Measurements from ENCODE around the gene PNN.
"Not testable (repeated sequence)": the region's sequence is repeated elsewhere in the genome, so short reads cannot be mapped to it uniquely, and the experiment has no call there.

The PNN gene

DNA sequence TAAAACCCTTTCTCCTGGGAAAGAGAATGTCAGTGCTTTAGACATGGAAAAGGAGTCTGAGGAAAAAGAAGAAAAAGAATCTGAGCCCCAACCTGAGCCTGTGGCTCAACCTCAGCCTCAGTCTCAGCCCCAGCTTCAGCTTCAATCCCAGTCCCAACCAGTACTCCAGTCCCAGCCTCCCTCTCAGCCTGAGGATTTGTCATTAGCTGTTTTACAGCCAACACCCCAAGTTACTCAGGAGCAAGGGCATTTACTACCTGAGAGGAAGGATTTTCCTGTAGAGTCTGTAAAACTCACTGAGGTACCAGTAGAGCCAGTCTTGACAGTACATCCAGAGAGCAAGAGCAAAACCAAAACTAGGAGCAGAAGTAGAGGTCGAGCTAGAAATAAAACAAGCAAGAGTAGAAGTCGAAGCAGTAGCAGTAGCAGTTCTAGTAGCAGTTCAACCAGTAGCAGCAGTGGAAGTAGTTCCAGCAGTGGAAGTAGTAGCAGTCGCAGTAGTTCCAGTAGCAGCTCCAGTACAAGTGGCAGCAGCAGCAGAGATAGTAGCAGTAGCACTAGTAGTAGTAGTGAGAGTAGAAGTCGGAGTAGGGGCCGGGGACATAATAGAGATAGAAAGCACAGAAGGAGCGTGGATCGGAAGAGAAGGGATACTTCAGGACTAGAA is 6.1 kb downstream of the PNN start:
- no peak for DNase-seq (ENCODE audit: low read depth)

DNA sequence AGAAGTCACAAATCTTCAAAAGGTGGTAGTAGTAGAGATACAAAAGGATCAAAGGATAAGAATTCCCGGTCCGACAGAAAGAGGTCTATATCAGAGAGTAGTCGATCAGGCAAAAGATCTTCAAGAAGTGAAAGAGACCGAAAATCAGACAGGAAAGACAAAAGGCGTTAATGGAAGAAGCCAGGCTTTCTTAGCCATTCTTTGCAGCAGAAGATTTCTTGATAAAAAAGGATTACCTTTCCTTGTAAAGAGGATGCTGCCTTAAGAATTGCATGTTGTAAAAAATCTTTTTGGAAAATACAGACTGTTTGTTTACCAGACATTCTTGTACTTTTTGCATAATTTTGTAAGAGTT is 6.6 kb downstream of the PNN start:
- DNase-seq (ENCODE audit: low read depth): no peak

DNA sequence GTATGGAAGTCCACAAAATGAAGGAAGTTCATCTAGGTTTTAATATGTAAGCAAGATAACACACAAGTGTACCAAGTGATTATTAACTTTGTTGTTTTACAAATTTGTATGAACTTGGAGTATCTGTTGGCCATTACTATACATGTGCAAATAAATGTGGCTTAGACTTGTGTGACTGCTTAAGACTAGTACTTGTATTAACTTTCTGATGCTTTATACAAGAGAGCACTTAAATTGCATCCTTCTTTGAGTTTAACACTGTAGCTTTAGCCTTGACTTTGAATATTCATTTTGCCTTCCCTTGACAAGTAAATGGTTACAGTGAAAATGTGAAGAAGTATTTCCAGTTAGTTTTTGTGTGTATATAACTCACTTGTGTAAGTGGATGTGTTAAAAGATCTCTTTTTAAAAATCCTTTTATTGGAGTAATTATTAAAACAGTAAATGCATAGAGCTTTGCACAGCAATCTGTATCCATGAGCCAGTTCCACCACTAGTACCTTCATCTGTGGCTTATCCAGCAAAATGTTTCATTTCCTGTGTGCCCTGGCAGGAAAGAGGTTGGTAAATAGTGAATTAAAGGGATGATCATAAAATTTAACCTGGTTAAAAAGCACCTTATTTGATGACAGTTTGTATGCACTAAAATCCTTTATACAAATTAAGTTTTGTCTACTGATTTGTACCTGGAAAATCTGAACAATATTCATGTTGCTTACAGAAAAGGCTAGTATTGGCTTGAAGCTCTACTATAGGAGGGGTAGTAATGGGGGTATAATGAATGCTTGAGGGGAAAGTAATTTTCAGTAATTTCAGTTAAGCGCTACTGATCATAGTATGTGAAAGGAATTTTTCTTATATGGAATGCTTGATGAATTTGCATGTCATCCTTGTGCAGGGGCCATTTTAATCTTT is 8.0 kb downstream of the PNN start:
- DNase-seq (ENCODE audit: low read depth): no peak

DNA sequence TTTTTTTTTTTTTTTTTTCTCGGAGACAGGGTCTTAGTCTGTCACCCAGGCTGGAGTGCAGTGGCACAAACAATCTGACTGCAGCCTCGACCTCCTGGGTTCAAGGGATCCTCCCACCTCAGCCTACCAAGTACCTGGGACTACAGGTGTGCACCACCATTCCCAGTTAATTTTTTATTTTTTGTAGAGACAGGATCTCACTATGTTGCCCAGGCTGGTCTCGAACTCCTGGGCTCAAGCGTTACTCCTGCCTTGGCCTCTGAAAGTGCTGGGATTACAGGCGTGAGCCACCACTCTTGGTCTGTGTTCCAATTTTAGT is 8.6 kb downstream of the PNN start:
- not testable (repeated sequence) for DNase-seq (ENCODE audit: low read depth)

DNA sequence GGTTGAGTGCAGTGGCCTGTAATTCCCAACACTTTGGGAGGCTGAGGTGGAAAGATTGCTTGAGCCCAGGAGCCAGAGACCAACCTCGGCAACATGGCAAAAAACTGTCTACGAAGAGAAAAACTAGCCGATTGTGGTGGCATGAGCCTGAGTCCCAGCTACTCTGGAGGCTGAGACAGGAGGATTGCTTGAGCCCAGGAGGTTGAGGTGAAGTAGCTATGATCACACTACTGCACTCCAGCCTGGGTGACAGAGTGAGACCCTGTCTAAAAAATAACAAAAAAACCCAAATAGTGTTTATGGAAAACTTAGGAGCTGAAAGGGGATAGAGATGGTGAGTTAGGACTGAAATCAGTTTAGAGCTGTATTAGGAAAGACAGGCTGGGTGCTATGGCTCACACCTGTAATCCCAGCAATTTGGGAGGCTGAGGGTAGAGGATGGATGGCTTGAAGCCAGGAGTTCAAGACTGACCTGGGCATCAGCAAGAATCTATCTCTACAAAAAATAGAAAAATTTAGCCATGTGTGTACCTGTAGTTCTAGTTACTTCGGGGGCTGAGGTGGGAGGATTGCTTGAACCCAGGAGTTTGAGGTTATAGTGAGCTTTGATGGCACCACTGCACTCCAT is 9.7 kb downstream of the PNN start:
- no peak for DNase-seq (ENCODE audit: low read depth)

DNA sequence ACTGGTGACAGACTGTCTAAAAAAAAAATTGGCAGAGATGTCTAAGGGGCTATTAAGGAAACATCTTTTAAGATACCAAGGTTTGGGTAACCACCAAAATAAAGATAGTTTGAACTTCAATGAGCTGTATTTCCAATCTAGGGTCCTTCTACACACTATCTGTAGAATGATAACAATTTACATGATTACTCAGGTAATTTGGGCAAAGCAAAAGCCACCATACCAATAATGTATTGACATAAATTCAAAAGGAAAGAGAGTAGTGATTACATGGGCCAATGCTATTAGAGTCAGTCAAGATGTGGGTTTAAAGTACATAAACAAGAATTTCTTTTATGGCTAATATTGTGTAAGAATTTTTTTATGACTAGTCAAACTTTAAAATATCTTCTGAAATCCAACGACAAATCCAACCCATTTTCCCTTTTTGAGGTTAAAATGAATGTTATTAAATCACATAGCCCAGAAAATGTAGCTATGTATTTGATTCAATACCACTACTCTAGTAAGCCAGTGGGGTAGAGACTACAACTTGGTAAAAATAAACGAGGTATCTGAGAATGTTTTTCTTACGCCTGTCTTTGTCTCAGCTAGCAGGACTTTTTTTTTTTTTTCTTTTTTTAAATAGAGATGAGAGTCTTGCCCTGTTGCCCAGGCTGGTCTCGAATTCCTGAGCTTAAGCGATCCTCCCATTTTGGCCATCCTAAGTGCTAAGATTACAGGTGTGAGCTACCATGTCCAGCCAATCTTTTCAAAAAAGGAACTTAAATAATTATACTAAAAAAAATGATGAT is 10.4 kb downstream of the PNN start:
- no peak for DNase-seq (ENCODE audit: low read depth)

DNA sequence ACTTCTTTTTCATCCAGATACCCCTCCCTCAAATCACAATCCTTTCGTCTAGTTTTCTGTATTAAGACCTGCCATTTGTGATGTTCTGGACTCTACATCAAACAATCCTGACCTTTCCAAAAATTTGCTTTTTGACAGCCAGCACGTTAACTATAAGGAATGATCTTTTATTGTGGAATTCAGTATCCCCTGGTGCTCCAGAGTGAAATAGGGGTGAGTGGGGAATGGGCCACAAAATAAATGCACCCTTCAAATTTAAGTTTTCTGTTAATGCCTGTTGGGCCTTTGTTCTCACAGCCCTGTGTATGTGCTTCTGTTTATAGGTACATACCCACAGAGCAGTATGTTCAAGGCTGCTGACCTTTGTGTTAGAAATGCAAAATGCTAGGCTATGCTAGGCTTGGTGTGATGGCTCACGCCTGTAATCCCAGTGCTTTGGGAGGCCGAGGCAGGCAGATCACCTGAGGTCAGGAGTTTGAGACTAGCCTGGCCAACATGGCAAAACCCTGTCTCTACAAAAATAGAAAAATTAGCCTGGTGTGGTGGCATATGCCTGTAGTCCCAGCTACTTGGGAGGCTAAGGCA is 12.0 kb downstream of the PNN start:
- no peak for DNase-seq (ENCODE audit: low read depth)

DNA sequence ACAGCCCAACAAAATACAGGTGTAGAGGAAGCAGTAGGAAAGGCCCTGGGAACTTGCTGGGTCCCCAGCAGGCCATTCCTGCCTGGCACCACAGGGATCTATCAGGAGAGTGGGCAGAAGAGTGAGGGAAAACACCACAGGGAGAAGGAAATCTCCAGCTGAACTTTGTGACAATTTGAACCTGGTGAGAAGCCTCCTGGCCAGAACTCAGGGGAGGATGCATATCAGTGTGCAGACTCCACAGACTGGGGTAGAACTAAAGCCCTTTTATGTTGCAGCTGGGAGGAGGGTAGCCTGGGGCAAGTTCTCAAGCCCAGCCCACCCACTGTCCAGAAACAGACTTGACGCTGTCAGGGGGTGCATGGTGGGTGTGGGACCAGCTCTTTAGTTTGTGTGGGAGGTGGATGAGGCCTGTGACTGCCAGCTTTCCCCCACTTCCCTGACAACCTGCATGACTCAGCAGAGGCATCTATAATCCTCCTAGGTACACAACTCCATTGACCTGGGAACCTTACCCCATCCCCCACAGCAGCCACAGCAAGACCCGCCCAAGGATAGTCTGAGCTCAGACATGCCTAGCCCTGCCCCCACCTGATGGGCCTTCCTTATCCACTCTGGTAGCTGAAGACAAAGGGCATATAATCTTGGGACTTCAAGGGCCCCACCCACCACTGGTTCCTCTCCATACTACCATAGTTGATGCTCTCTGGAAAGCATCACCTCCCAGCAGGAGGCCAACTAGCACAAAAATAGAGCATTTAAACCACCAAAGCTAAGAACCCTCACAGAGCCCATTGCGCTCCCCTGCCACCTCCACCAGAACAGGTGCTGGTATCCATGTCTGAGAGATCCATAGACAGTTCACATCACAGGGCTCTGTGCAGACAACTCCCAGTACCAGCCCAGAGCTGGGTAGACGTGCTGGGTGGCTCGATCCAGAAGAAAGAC is 28.9 kb downstream of the PNN start:
- no peak for DNase-seq (ENCODE audit: low read depth)

DNA sequence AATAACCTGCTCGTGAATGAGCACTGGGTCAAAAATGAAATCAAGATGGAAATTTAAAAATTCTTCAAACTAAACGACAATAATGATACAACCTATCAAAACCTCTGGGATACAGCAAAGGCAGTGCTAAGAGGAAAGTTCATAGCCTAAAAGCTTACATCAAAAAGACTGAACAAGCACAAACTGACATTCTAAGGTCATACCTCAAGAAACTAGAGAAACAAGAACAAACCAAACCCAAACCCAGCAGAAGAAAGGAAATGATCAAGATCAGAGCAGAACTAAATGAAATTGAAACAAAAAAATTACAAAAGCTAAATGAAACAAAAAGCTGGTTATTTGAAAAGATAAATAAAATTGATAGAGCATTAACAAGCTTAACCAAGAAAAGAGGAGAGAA is 32.4 kb downstream of the PNN start:
- DNase-seq (ENCODE audit: low read depth): not testable (repeated sequence)

DNA sequence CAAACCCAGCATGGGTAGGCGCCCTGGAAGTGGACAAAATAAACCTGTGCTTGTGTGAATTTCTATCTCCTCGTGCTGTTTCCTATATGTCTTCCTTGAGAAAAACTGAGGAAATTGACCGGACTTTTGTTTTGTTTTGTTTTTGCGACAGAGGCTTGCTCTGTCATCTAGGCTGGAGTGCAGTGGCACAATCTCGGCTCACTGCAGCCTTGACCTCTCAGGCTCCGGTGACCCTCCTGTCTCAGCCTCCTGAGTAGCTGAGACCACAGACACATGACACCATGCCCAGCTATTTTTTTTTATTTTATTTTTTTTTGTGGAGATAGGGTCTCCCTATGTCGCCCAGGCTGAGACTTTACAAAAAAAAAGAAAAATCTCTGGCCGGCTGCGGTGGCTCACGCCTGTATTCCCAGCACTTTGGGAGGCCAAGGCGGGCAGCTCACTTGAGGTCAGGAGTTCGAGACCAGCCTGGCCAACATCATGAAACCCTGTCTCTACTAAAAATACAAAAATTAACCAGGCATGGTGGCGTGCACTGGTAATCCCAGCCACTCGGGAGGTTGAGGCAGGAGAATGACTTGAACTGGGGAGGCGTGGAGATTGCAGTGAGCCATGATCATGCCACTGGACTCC is 36.2 kb downstream of the PNN start:
- DNase-seq (ENCODE audit: low read depth): no peak

DNA sequence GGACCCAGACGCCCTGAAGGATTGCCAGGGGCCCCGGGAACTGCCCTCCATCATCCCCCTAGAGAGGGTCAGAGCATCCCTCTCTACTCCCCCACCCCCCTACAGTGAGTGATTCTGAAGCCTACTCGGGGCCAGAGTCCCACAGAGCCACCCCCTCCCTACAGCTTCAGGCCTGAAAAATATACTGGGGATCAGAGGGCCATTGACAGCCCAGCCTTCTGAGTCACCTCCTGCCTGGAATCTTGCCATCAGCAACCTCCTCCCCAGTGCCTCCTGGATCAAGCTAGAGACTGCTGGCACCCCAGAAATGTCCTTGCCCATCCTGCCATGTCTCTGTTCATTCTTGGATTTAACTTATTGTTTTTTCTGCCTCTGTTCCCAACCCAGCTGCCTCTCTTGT is 37.0 kb downstream of the PNN start:
- no peak for DNase-seq (ENCODE audit: low read depth)

DNA sequence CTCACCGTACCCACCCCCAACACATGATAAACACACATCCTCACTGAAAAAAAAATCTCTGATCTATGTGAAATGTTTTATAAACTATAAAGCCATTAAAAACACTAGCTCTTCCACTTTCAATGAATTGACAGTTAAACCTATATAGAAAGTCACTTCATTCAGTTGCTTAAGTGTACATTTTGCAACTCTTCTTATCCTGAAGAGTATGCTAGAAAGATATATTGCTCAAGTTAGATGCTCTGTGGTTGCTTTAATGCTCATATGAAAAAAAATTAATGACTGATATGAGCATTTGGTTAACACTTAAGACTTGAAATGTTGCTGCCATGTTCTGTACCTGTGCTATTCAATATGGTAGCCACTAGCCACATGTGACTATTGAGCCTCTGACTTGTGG is 37.6 kb downstream of the PNN start:
- DNase-seq (ENCODE audit: low read depth): no peak

DNA sequence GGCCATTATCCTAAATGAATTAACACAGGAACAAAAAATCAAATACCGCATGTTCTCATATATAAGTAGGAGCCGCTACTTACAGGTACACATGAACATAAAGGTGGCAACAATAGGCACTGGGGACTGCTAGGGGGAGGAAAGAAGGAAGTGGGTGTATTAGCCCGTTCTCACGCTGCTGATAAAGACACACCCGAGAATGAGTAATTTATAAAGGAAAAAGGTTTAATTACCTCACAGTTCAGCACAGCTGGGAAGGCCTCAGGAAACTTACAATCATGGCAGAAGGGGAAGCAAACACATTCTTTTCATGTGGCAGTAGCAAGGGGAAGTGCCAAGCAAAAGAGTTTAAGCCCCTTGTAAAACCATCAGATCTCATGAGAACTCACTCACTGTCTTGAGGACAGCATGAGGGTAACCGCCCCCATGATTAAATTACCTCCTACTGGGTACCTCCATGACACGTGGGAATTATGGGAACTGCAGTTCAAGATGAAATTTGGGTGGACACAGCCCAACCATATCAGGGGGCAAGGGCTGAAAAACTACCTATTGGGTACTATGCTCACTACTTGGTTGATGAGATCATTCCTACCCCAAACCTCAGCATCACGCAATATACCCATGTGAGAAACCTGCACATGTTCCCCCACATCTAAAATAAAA is 42.3 kb downstream of the PNN start:
- DNase-seq (ENCODE audit: low read depth): no peak

DNA sequence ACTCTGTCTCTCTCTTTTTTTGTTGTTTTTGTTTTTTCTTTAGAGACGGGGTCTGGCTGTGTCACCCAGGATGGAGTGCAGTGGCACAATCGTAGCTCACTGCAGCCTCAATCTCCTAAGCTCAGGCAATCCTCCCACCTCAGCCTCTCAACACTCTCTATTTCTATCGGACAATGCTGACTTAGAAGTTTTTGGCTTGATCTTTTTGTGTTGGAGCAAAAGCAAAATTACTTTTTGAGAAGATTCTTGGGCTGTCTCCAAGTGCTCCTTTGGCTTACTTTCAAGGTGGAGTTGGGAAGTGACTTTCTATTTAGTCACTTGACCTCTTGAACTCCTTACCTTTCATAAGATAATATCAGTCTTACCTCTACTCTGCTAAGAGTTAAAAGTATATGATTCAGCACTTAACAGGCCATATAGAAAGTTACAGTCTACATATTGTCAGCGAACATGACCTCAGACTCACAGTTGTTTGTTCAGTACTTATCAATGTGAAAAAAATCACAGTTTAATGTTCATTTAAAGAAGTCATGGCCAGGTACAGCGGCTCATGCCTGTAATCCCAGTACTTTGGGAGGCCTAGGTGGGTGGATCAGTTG is 43.2 kb downstream of the PNN start:
- DNase-seq (ENCODE audit: low read depth): no peak

DNA sequence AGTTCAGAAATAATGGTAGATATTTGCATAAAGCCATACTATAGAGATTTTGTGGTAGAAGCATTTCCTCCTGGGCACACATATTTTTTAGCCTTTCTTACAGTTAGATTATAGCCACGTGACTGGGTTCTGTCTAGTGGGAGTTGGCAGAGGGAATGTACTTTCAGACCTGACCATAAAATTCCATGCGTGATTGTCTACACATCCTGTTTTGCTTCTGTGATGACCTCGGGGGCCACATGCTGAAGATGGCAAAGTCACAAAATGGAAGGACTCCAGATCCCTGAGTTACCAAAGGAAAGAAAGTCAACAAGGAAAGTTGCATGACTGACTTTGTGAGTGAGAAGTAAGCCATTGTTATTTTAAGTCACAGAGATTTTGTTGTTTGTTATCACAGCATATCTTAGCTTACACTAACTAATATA is 44.0 kb downstream of the PNN start:
- no peak for DNase-seq (ENCODE audit: low read depth)

DNA sequence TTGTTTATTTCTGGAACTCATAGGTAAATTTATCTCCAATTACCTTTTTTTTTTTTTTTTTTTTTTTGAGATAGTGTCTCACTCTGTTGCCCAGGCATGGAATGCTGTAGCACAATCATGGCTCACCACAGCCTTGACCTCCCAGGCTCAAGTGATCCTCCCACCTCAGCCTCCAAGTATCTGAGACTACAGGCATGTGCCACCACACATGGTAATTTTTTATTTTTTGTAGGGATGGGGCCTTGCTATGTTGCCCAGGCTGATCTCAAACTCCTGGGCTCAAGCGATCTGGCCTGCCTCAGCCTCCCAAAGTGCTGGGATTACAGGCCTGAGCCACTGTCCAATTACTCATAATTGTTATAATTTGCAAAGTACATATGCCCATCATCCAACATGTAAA is 45.4 kb downstream of the PNN start:
- DNase-seq (ENCODE audit: low read depth): not testable (repeated sequence)

DNA sequence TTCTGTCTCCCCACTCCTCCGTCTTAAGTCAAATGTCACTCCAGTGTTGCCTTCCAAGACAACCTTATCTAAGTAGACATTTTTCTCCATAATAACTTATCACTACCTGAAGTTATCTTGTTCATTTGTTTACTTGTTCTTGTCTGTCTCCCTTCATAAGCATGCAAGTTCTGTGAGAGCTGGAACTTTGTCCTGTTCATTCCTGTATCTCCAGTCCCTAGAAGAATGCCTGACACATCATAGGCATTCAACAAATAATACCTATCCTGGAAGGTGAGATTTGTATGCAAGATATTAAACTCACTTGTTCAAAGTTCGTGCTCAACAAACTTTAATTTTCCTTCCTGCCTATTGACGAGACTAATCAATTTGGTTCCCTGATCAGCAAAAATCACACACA is 53.0 kb downstream of the PNN start:
- DNase-seq (ENCODE audit: low read depth): no peak

DNA sequence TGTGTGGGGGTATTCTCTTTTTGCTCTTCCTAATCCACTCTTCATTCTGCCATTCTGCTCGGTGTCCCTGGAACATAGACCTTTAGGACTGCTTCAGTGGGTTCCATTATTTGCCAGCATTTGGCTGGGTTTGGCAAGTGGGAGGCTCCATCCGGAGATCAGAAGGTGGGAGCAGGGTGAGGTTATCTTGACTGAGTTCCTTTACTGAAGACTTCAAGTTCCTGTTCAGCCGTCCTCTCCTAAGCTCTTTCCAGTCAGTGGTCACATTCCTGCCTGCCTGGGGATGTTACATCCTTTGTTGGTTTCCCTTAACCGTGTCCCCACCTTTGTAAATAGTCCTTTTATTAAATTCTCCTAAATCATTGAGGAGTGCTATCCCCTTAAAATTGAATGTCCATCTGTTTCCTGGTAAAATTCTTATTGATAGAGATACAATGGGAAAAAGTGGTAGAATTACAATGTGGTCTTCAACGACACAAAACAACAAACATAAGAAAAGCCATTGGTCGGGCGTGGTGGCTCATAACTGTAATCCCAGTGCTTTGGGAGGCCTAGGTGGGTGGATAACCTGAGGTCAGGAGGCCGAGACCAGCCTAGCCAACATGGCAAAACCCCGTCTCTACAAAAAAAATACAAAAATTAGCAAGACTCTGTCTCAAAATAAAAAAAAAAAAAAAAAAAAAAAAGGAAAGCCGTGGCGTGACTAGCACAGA is 53.6 kb downstream of the PNN start:
- no peak for DNase-seq (ENCODE audit: low read depth)

DNA sequence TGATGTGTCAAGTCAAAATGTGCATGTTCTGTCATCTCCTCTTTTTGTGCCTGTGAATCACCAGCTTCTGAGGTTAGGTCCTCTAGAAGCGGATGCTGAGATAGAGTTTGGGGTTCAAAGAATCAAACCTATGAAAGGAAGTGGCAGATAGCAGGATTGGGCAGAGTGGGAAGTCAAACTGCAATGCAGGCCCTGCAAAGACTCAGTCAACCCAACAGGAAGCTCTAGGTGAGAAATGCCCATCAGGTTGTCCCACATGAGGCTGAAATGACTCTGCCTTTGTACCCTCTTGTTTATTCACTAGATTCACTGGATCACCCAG is 54.1 kb downstream of the PNN start:
- DNase-seq (ENCODE audit: low read depth): peak; percentile 19
